Gastroesophageal sphincter (tissue), 3 donors: Measurements from ENCODE around the gene SERPINI1.

Experiments used
- CTCF ChIP-seq, 4 experiments: fragments of 200-600 bp in 2 of 4; fragments of 450-650 bp in 2 of 4; sonication (generic) in 1 of 4; IDR thresholded peaks; one replicate each; pipeline ENCODE4 v1.5.1; 2017 to 2019; ENCODE audit warnings: antibody characterized with exemption in 4 of 4, mild to moderate bottlenecking in 2 of 4, moderate library complexity in 2 of 4
- POLR2A ChIP-seq, 2 donors: fragments of 450-650 bp; IDR thresholded peaks; one replicate each; pipeline ENCODE4 v1.6.1; 2017; ENCODE audit warnings: antibody characterized with exemption in 2 of 2, mild to moderate bottlenecking in 2 of 2, moderate library complexity in 1 of 2

GRCh38 chr3:167858865-167859264 lies 123.3 kb downstream of the SERPINI1 start:
- TF ChIP-seq CTCF (IDR thresholded peaks at IDR 0.05) (no peak), POLR2A (IDR thresholded peaks at IDR 0.05) (no peak)
